Middle frontal gyrus (tissue), 1 donor: ENCODE measurements around the gene CSTPP1.
A peak's percentile ranks its signal among the peaks of the same experiment; 100 is the strongest.

ENCODE experiments used
- DNase-seq: peaks from one replicate; pipeline ENCODE4 v3.0.0-alpha.2; 2015; ENCODE audit warnings: low spot score; ENCODE audit errors: extremely low spot score

Gene CSTPP1

GRCh38 chr11:47127213-47127612 lies 190.7 kb downstream of the CSTPP1 start:
- DNase-seq: no peak

DNA sequence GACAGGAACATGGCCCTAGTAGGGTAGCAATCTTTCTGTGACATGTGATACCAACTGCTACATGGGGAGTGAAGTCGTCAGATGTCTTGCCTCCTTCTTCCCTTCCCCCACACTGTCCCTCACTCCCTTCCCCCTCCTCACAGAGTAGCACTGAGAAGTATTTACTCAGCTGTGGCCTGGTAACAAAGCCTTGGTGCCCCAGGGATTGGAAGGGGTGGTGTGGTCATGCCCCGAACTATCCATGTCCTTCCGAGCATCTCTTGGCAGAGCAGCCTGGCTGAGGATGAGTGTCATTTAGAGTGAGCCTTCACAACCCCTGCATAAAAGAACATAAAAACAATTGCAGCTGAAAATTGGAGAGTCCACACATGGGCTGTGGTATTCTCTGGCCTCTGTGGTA lies 194.0 kb downstream of the CSTPP1 start:
- no peak for DNase-seq

- DNase-seq: no peak
Observed at GRCh38 chr11:47131136-47131535, 194.6 kb downstream of the CSTPP1 start.

DNA sequence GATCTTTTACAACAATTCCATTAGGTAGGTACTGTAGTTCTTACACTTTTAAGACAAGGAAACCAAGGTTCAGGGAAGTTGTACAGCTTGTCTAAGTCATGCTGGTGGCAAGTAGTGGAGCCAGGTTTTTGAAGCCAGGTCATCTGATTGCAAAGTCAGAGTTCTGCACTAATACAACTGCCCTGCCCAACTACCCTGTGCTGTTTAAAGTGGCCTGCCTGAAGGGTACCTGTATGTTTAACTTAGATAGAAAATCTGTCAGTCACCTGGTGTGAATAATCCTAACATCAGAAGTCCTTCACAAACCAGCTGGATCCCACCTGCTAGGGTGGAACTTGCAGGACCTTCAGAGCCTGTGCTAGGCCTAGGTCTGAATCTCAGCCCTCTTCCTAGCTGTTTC lies 195.9 kb downstream of the CSTPP1 start:
- DNase-seq: no peak

- no peak for DNase-seq
Observed at GRCh38 chr11:47132981-47133380, 196.4 kb downstream of the CSTPP1 start.

GRCh38 chr11:47136327-47136726 lies 199.8 kb downstream of the CSTPP1 start:
- no peak for DNase-seq

DNA sequence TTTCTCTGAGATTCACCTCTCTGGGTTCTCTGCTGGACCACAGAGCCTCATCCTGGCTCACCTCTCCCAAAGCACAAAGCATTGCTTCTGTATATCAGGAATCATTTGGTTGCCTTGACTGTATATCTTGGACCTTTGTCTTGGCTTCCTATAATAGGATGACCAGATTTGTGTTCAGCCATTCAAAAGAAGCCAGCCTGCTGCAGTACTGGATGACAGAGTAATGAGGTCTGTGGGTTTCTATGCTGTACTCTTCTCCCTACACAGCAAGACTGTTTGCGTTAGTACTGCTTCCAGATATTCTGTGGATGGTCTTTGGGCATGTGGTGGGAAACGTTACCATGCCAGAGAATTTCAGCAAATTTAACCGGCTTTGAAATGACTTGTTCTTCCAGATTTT lies 200.4 kb downstream of the CSTPP1 start:
- no peak for DNase-seq

DNA sequence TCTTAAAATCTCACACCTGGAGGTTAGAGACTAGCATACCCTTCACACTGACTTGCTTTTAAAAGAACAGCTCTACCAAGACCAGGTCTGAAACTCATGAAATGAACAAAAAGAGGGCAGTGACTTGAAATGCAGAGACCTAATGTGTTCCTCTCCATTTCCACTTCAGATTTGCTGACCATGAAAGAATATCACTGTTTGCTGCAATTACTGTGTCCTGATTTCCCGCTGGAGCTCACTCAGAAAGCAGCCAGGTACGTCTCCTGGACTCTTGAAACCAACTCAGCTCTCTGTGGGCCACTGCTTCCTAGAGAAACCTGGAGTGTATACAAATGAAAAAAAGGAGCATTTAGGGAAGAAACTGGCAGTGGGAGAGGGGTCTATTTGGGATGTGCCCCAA lies 200.9 kb downstream of the CSTPP1 start:
- no peak for DNase-seq

GRCh38 chr11:47139878-47140277 lies 203.3 kb downstream of the CSTPP1 start:
- DNase-seq: no peak

GRCh38 chr11:47143322-47143721 lies 206.8 kb downstream of the CSTPP1 start:
- no peak for DNase-seq

DNA sequence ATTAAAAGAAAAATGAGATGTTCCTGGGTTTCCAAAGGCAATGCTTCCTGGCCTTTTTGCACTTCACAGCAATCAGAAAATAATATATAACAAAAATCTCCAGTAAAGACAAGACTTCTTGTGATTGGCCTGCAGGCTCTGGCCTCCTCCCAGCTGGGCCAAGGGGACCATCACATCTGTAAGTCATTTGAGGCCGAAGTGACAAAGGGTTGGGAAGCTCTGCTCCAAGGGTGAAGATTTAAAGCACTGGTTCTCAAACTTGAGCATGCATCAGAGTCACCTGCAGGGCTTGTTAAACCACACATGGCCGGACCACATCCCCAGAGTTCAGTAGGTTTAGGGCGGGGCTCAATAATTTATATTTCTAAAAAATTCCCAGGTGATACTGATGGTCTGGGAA lies 208.0 kb downstream of the CSTPP1 start:
- DNase-seq: no peak

DNA sequence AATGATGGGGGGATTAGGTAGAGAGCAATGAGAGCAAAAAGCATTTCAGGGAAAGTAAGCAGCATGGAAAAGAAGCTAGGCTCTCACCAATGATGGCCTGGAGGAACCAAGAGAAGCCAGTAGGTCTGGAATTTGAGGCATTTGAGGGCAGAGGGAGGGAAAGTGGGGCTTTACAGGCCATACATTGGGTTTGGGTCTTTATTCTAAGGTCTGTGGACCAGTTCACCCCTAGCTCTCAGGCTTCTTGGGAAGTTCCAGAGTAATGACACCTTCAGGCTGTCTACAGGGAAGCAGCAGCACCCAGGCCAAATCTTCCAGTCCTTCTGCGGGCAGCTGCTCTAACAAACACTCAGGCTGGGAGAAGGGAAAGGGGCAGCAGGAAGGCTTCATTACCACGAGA lies 210.7 kb downstream of the CSTPP1 start:
- no peak for DNase-seq

- DNase-seq: no peak
Observed at GRCh38 chr11:47147681-47148080, 211.1 kb downstream of the CSTPP1 start.

DNA sequence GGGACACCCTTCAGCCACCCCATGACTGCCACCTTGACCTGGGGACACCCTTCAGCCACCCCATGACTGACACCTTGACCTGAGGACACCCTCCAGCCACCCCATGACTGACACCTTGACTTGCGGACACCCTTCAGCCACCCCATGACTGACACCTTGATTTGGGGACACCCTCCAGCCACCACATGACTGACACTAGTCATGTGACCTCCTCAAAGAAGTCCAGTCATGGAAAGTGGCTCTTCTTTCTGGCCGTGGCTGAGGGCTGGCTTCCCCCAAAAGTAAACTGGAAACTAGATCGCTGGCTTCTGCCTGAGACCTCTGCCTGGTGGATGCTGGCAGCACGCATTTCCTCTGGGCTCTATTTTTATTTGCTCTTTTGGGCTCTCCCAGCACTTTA lies 211.7 kb downstream of the CSTPP1 start:
- no peak for DNase-seq

GRCh38 chr11:47148903-47149531 lies 212.5 kb downstream of the CSTPP1 start:
- no peak for DNase-seq

- no peak for DNase-seq
Observed at GRCh38 chr11:47149782-47150181, 213.2 kb downstream of the CSTPP1 start.

DNA sequence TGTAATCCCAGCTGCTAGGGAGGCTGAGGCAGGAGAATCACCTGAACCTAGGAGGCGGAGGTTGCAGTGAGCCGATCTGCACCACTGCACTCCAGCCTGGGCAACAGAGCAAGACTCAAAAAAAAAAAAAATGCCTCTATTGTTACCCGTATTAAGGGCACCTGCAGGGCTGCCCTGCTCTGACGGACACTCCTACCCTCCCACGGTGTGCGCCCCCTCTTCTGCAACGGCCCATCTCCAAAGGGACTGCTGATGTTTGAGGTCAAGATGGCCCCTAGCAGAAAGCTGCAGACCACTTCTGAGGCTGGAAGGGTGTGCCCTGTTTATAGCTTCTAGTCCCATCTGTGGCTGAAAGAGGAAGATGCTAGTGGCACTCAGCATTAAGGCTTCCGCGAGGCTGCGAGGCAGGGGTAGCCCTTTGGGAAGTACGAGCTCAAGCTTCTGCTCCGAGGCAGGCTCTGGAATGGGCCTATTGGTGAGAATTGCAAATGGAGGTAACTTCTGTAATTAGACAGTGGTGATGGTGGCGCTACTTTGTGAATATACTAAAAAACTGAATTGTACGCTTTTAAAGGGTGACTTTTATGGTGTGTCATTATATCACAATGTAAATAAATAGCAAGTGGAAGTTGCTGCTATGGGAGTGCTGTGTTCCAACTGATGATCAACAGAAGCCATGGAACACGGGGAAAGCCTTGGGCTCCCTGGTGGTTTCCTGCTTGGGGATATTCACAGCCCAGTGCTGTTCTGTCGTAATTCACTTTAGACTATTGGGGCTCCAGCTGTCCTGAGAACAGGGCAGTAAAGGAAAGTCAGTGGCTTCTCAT lies 215.8 kb downstream of the CSTPP1 start:
- no peak for DNase-seq

GRCh38 chr11:47152953-47153950 lies 216.7 kb downstream of the CSTPP1 start:
- peak; percentile 83 for DNase-seq

GRCh38 chr11:47154616-47155570 lies 218.3 kb downstream of the CSTPP1 start:
- no peak for DNase-seq

GRCh38 chr11:47155879-47156278 lies 219.3 kb downstream of the CSTPP1 start:
- no peak for DNase-seq

DNA sequence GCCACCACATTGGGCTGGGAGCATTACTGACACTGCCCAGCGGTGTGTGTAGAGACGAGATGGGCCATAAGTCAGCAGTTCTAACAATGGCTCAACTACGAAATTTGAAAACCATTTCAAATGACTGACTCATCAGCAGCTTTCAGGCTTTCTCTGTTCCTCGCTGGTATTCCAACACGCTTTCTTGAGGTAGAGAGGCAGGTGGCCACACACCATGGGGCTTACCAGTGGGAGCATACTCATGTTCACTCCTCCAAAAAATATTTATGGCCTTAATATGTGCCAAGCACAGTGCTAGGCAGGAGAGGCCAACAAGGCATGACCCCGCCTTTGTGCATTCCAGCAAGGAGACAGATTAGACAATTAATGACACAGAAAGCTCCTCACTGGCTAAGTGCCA lies 219.8 kb downstream of the CSTPP1 start:
- DNase-seq: no peak
